ENCODE measurements around the gene HLA-E.

- TF ChIP-seq CTCF (conservative IDR thresholded peaks at IDR 0.05; ENCODE audit: low read depth, low read length) (no peak), EZH2 (IDR thresholded peaks at IDR 0.05; ENCODE audit: borderline replicate concordance, low read depth, low read length, poor library complexity, severe bottlenecking) (no peak)
Measured at GRCh38 chr6:30515944-30516753, 26.8 kb downstream of the HLA-E start.

All from A673 (cell line).